B cell (primary cell): ENCODE measurements around the gene ARAP2. TPM values are rescaled to one million over a fixed set of nuclear protein-coding genes. Genes with fewer than 3 reads are reported as not detected.

ENCODE experiments used
- ATAC-seq: fragments of 200-7000 bp; cut with Tn5 transposase; one replicate; pipeline ENCODE4 v1.10.0; 2021; ENCODE audit warnings: low read depth, mild to moderate bottlenecking, moderate number of reproducible peaks, moderate library complexity
- CTCF ChIA-PET: fragments of 350-600 bp; sonication (Branson Sonifier 250); formaldehyde crosslinking; loops from one replicate; lab custom pipeline; 2021; ENCODE audit warnings: antibody characterized with exemption, inconsistent platforms; lab: Charles Lee
- POLR2A ChIA-PET: fragments of 350-600 bp; sonication (Branson Sonifier 250); formaldehyde crosslinking; loops from one replicate; lab custom pipeline; 2021; ENCODE audit warnings: antibody characterized with exemption; lab: Charles Lee
- DNase-seq: peaks from one replicate; pipeline ENCODE4 v3.0.0; 2013
- H2AFZ ChIP-seq: 2 replicates; pipeline ENCODE4 v1.6.1; 2012; ENCODE audit warnings: mild to moderate bottlenecking, low read depth, low read length; ENCODE audit not compliant: insufficient read depth, poor library complexity, severe bottlenecking
- H3K27ac ChIP-seq, 2 donors: 1 replicate in 1 of 2; 2 replicates in 1 of 2; pipeline ENCODE4 v1.5.1; 2012 to 2013; ENCODE audit warnings: low read length in 2 of 2, mild to moderate bottlenecking in 2 of 2, moderate library complexity in 1 of 2
- H3K27me3 ChIP-seq, 4 experiments: fragments of 200-600 bp in 1 of 4; sonication (generic) in 1 of 4; replicated peaks in 1 of 4; 1 replicate in 2 of 4; 2 replicates in 2 of 4; pipeline versions ENCODE4 v1.6.1 to v1.7.0; 2013 to 2016; ENCODE audit warnings: low read length in 3 of 4, mild to moderate bottlenecking in 2 of 4, mixed read lengths in 1 of 4, moderate library complexity in 1 of 4; ENCODE audit not compliant: insufficient read depth in 4 of 4, control insufficient read depth in 3 of 4; ENCODE audit errors: control extremely low read depth in 1 of 4
- H3K36me3 ChIP-seq, 2 experiments: replicated peaks in 1 of 2; 1 replicate in 1 of 2; 2 replicates in 1 of 2; pipeline versions ENCODE4 v1.6.1 to v1.7.1; 2013; ENCODE audit warnings: low read length in 1 of 2; ENCODE audit not compliant: insufficient read depth in 2 of 2, control insufficient read depth in 1 of 2; ENCODE audit errors: control extremely low read depth in 1 of 2, extremely low read depth in 1 of 2
- H3K4me1 ChIP-seq, 2 donors: fragments of 200-600 bp in 1 of 2; sonication (generic) in 1 of 2; 1 replicate in 1 of 2; 2 replicates in 1 of 2; pipeline versions ENCODE4 v1.5.1 to v1.6.1; 2013 to 2017; ENCODE audit warnings: low read length in 2 of 2; ENCODE audit not compliant: control insufficient read depth in 2 of 2, insufficient read depth in 2 of 2
- H3K4me2 ChIP-seq: replicated peaks from 2 replicates; pipeline ENCODE3; 2012; ENCODE audit warnings: mild to moderate bottlenecking, low read depth, low read length; ENCODE audit not compliant: poor library complexity, severe bottlenecking
- H3K4me3 ChIP-seq, 5 experiments: fragments of 200-600 bp in 1 of 5; sonication (generic) in 1 of 5; 1 replicate in 3 of 5; 2 replicates in 2 of 5; pipeline versions ENCODE4 v1.5.1 to v1.7.0; 2011 to 2016; ENCODE audit warnings: low read length in 4 of 5, mild to moderate bottlenecking in 4 of 5, low read depth in 2 of 5, control low read depth in 1 of 5, moderate library complexity in 1 of 5; ENCODE audit not compliant: insufficient read depth in 1 of 5; ENCODE audit errors: control extremely low read depth in 1 of 5, extremely low read depth in 1 of 5
- H3K79me2 ChIP-seq: fragments of 200-600 bp; sonication (generic); one replicate; pipeline ENCODE4 v1.6.0; 2016; ENCODE audit warnings: low read length; ENCODE audit not compliant: control insufficient read depth, insufficient read depth
- H3K9ac ChIP-seq: fragments of 200-600 bp; sonication (generic); 2 replicates; pipeline ENCODE4 v1.6.1; 2017; ENCODE audit warnings: mild to moderate bottlenecking, low read length, moderate library complexity
- H3K9me3 ChIP-seq, 3 donors: one replicate each; pipeline versions ENCODE4 v1.6.1 to v1.7.1; 2013; ENCODE audit warnings: low read length in 2 of 3; ENCODE audit not compliant: control insufficient read depth in 2 of 3, insufficient read depth in 1 of 3; ENCODE audit errors: control extremely low read depth in 1 of 3
- H4K20me1 ChIP-seq: 2 replicates; pipeline ENCODE4 v1.6.0; 2012; ENCODE audit warnings: mild to moderate bottlenecking, low read length; ENCODE audit not compliant: insufficient read depth, control insufficient read depth, poor library complexity, severe bottlenecking
- H3K27ac Mint-ChIP-seq: one replicate; pipeline ENCODE4 v1.8.0; 2021; ENCODE audit warnings: mixed read lengths
- H3K27me3 Mint-ChIP-seq: one replicate; pipeline ENCODE4 v1.8.0; 2021; ENCODE audit warnings: mixed read lengths
- H3K4me1 Mint-ChIP-seq: one replicate; pipeline ENCODE4 v1.8.0; 2021; ENCODE audit warnings: mixed read lengths
- H3K4me3 Mint-ChIP-seq: one replicate; pipeline ENCODE4 v1.8.0; 2021; ENCODE audit warnings: mixed read lengths
- H3K9me3 Mint-ChIP-seq: one replicate; pipeline ENCODE4 v1.8.0; 2022; ENCODE audit warnings: mixed read lengths; ENCODE audit not compliant: insufficient read depth
- EZH2 ChIP-seq: IDR thresholded peaks from 2 replicates; pipeline ENCODE4 v1.6.1; 2012; ENCODE audit warnings: borderline replicate concordance, low read depth, mild to moderate bottlenecking, moderate library complexity, low read length; ENCODE audit not compliant: insufficient read depth, poor library complexity, severe bottlenecking
- WGBS: methylation state at CpG from one replicate; pipeline ENCODE4 v1.1.5; 2013; ENCODE audit warnings: missing lambda C conversion rate; ENCODE audit not compliant: insufficient coverage; 5-methylcytosine and 5-hydroxymethylcytosine counted together
- intact Hi-C: fragments of 100-400 bp; cut with micrococcal nuclease; formaldehyde crosslinking; loops from one replicate; pipeline ENCODE4 v1.10.0; 2022
- polyA plus RNA-seq: library from polyadenylated mRNA; depleted of rRNA; stranded (reverse); fragments of >200 nt; gene quantifications from 2 replicates; pipeline ENCODE4 v1.2.3, GENCODE V29; 2012
- total RNA-seq, 2 donors: library from RNA; stranded (reverse); fragments of 120-200 nt in 1 of 2; gene quantifications; 1 replicate in 1 of 2; 2 replicates in 1 of 2; pipeline versions ENCODE4 v1.2.3 to v1.2.4, GENCODE V29; 2013 to 2022
- TF ChIP-seq, protein P1 (sequence below): fragments of 200-600 bp; IDR thresholded peaks from one replicate; pipeline ENCODE4 v1.8.0; 2022; ENCODE audit warnings: antibody characterized with exemption, mild to moderate bottlenecking

The ARAP2 gene
- total and polyA plus RNA-seq, 2 donors (not counting 1 experiment from before 2014, with no cell fraction given): 13.2 to 88.0 TPM

DNA sequence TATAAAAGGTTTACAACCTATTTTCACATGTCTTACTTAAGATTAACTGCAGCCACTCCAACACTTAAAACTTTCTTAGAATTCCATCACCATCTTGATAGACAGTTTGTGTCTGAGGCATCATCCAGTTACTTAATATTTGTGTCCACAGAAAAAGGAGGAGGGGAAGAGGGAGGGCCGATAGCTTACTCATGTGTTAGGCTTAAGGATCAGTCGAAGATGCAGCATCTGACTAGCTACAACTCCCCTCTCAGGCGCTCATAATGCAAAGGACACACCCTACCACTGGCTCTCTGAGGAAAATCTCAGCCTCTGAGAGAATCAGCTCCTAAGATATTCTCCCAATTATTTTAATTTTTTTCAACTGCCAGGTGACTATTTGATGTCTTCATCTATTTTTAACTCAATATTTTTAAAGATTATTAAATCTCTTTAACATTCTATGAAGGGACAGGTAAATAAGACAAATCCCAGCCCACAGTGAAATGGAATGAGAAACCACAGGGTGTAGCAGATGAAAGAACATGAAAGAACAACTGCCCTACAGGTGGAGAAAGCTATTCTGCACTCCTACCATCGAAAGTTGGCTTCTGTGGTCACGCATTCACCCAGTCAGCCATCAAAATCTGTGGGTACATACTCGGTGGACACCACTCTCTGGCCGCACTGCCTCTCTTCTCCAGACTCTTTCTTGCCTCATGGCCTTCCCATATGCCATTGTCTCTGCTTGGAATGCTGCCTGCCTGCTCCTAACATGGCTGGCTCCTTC is 48.0 kb downstream of the ARAP2 start:
- no peak overlapping the region for H3K27ac Mint-ChIP-seq
- ATAC-seq (no peak), DNase-seq (no peak)
- H3K36me3 ChIP-seq: peaks cover 0 to 12% of the 10 kb centered on the region in 2 experiments
- no peaks in the 10 kb centered on the region for H3K79me2 ChIP-seq
- H3K9me3 ChIP-seq: no peaks in the 10 kb centered on the region
- WGBS: 98% methylated on average over 5 of the region's 7 CpGs
- no peak overlapping the region for H3K9ac ChIP-seq
- no peak overlapping the region for H3K4me3 ChIP-seq
- TF ChIP-seq, protein P1, sequence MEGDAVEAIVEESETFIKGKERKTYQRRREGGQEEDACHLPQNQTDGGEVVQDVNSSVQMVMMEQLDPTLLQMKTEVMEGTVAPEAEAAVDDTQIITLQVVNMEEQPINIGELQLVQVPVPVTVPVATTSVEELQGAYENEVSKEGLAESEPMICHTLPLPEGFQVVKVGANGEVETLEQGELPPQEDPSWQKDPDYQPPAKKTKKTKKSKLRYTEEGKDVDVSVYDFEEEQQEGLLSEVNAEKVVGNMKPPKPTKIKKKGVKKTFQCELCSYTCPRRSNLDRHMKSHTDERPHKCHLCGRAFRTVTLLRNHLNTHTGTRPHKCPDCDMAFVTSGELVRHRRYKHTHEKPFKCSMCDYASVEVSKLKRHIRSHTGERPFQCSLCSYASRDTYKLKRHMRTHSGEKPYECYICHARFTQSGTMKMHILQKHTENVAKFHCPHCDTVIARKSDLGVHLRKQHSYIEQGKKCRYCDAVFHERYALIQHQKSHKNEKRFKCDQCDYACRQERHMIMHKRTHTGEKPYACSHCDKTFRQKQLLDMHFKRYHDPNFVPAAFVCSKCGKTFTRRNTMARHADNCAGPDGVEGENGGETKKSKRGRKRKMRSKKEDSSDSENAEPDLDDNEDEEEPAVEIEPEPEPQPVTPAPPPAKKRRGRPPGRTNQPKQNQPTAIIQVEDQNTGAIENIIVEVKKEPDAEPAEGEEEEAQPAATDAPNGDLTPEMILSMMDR: no peak
- no peak for TF ChIP-seq EZH2
- H4K20me1 ChIP-seq: no peaks in the 10 kb centered on the region
- no peak overlapping the region for H3K27ac ChIP-seq
- no peaks in the 10 kb centered on the region for H3K4me1 ChIP-seq
- H3K4me2 ChIP-seq: no peak overlapping the region
- H3K4me1 Mint-ChIP-seq: peaks cover 2% of the 10 kb centered on the region
- H3K27me3 Mint-ChIP-seq: no peaks in the 10 kb centered on the region
- no peak overlapping the region for H3K4me3 Mint-ChIP-seq
- H2AFZ ChIP-seq: no peak overlapping the region
- ChIA-PET POLR2A (no interaction called here), CTCF (interaction anchor here (0.8 kb wide), 1 partner anchor 203 kb away, joined by 3 read pairs; no protein-coding TSS in a partner anchor)
- intact Hi-C loops: no loop called here
- H3K9me3 Mint-ChIP-seq: no peaks in the 10 kb centered on the region
- no peaks in the 10 kb centered on the region for H3K27me3 ChIP-seq

DNA sequence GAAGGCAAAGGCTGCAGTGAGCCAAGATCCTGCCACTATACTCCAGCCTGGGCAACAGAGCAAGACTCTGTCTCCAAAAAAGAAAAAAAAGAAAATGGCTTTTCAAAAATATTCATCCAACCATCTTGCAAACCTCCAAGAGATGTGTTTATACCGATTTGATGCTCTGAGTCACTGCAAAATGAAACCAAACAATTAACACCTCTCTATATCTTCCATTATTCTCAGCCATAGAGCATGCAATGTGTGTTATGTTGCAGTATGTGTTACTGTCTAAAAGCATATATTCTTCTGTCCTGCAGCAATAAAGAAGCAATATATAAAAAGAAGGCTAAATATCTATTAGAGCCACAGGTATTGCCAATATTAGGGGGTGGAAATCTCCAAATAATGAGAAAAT is 51.4 kb downstream of the ARAP2 start:
- Mint-ChIP-seq H3K4me1 (peaks cover 19% of the 10 kb centered on the region), H3K9me3 (no peaks in the 10 kb centered on the region), H3K27ac (no peak overlapping the region), H3K4me3 (no peak overlapping the region), H3K27me3 (no peaks in the 10 kb centered on the region)
- WGBS: no CpG with 5 or more reads among the region's 1 CpG
- Histone ChIP-seq H3K9ac (no peak overlapping the region), H3K4me3 (no peak overlapping the region), H3K79me2 (no peaks in the 10 kb centered on the region), H3K4me2 (no peak overlapping the region), H3K9me3 (no peaks in the 10 kb centered on the region), H3K27me3 (no peaks in the 10 kb centered on the region), H2AFZ (no peak overlapping the region), H3K36me3 (peaks cover 1 to 8% of the 10 kb centered on the region in 2 experiments), H3K27ac (no peak overlapping the region), H3K4me1 (peaks cover 10 to 16% of the 10 kb centered on the region in 2 donors), H4K20me1 (no peaks in the 10 kb centered on the region)
- ATAC-seq (no peak), DNase-seq (no peak)
- ChIA-PET CTCF (interaction anchor here (1.4 kb wide), 1 partner anchor 207 kb away, joined by 5 read pairs; no protein-coding TSS in a partner anchor), POLR2A (interaction anchor here (0.6 kb wide), 1 partner anchor 53 kb away, joined by 3 read pairs; no protein-coding TSS in a partner anchor)
- TF ChIP-seq, protein P1: no peak
- no peak for TF ChIP-seq EZH2
- intact Hi-C loops: no loop called here
